Gastrocnemius medialis (tissue), 4 donors: ENCODE data around the gene MAML2. TPM values are rescaled to one million over a fixed set of nuclear protein-coding genes. Genes with fewer than 3 reads are reported as not detected.

Source experiments
- ATAC-seq, 2 donors: fragments of 150-250 bp; one replicate each; pipeline ENCODE4 v1.9.1; 2016
- DNase-seq, 2 donors: peaks; one replicate each; pipeline ENCODE4 v3.0.0-alpha.2; 2019
- H3K27ac ChIP-seq, 4 donors: fragments of 200-600 bp; sonication (generic); 1 replicate in 1 of 4; 2 replicates in 3 of 4; pipeline ENCODE4 v1.5.1; 2016 to 2018; ENCODE audit warnings: mild to moderate bottlenecking in 2 of 4, moderate library complexity in 1 of 4
- H3K27me3 ChIP-seq, 3 donors: fragments of 200-600 bp; sonication (generic) in 2 of 3; 1 replicate in 1 of 3; 2 replicates in 2 of 3; pipeline versions ENCODE4 v1.5.1 to v1.6.0; 2016 to 2019; ENCODE audit warnings: mild to moderate bottlenecking in 1 of 3, moderate library complexity in 1 of 3
- H3K36me3 ChIP-seq, 2 donors: fragments of 200-600 bp; sonication (generic) in 1 of 2; one replicate each; pipeline ENCODE4 v1.5.1; 2017 to 2018
- H3K4me1 ChIP-seq, 2 donors: fragments of 200-600 bp; sonication (generic) in 1 of 2; one replicate each; pipeline ENCODE4 v1.5.1; 2016 to 2017; ENCODE audit warnings: mild to moderate bottlenecking in 2 of 2
- H3K4me3 ChIP-seq, 4 donors: fragments of 200-600 bp; sonication (generic) in 3 of 4; 1 replicate in 1 of 4; 2 replicates in 3 of 4; pipeline ENCODE4 v1.5.1; 2016 to 2019; ENCODE audit warnings: mild to moderate bottlenecking in 2 of 4
- H3K9me3 ChIP-seq, 3 donors: fragments of 200-600 bp; sonication (generic) in 2 of 3; 1 replicate in 1 of 3; 2 replicates in 2 of 3; pipeline ENCODE4 v1.5.1; 2016 to 2019
- POLR2A ChIP-seq, 2 donors: fragments of 450-650 bp; IDR thresholded peaks; one replicate each; pipeline ENCODE4 v1.6.1; 2017; ENCODE audit warnings: antibody characterized with exemption in 2 of 2, mild to moderate bottlenecking in 2 of 2, moderate library complexity in 2 of 2
- in situ Hi-C, 4 donors: fragments of 200-750 bp; cut with MboI; loops; one replicate each; pipeline versions ENCODE4 v1.15.0 to v1.8.0; 2017; ENCODE audit warnings: low sequenced_read_pairs in 4 of 4
- intact Hi-C: fragments of 100-400 bp; cut with DNase I; formaldehyde crosslinking; loops from one replicate; pipeline ENCODE4 v1.15.1; 2023; ENCODE audit warnings: low total_unique reads
- total RNA-seq, 4 donors: library from RNA; depleted of rRNA; stranded (reverse); fragments of >200 nt; gene quantifications; one replicate each; pipeline versions ENCODE4 v1.1.0 to v1.2.3, GENCODE V29; 2016
- TF ChIP-seq, protein P1 (sequence below), 5 experiments: fragments of 450-650 bp in 3 of 5; fragments of 200-600 bp in 2 of 5; sonication (generic) in 2 of 5; IDR thresholded peaks in 4 of 5; conservative IDR thresholded peaks in 1 of 5; 1 replicate in 4 of 5; 2 replicates in 1 of 5; pipeline ENCODE4 v1.5.1; 2016 to 2019; ENCODE audit warnings: antibody characterized with exemption in 5 of 5, mild to moderate bottlenecking in 3 of 5, moderate library complexity in 3 of 5

MAML2 gene
- total RNA-seq, 4 donors from 2014 or later, result 4.1 to 6.3 (median 4.8) TPM

DNA sequence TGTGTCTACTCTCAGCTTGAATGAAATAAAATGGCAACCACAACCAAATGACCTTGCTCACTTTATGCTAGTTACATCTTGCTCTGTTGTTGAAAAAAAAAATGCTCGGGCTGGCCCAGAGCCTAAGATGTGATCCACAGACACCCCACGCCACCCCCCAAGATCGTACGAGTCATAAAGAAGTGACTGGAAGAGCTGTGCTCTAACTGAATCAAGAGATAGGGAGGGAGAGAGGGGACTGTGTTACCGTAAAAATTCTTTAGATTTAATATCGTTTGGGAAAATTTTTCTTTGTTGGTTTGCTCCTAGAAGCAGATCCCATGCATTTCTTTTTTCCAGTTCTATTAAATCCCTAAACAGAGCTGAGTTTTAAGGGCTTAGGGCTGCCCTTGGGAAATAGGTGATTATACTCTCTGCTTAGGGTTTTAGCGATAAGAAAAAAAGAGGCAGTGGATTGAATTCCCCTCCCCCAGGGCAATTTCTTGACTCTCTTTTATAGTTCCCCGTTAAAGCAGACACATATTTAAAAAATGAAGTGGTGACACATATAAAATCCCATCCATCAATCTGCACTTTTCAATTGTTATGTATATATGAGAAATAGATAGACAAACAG is 14.5 kb downstream of the MAML2 start:
- Histone ChIP-seq H3K27me3 (no peaks in the 10 kb centered on the region), H3K4me1 (peaks cover 0 to 18% of the 10 kb centered on the region in 2 donors), H3K36me3 (no peaks in the 10 kb centered on the region), H3K4me3 (no peak overlapping the region), H3K9me3 (no peaks in the 10 kb centered on the region), H3K27ac (no peak overlapping the region)
- no peak for DNase-seq
- in situ Hi-C loops, result loop anchor here in 1 of 4 donors (25.0 kb wide), 1 partner anchor 266 kb away; no protein-coding TSS in a partner anchor
- ATAC-seq, result no peak
- intact Hi-C loops, result no loop called here
- TF ChIP-seq, protein P1, sequence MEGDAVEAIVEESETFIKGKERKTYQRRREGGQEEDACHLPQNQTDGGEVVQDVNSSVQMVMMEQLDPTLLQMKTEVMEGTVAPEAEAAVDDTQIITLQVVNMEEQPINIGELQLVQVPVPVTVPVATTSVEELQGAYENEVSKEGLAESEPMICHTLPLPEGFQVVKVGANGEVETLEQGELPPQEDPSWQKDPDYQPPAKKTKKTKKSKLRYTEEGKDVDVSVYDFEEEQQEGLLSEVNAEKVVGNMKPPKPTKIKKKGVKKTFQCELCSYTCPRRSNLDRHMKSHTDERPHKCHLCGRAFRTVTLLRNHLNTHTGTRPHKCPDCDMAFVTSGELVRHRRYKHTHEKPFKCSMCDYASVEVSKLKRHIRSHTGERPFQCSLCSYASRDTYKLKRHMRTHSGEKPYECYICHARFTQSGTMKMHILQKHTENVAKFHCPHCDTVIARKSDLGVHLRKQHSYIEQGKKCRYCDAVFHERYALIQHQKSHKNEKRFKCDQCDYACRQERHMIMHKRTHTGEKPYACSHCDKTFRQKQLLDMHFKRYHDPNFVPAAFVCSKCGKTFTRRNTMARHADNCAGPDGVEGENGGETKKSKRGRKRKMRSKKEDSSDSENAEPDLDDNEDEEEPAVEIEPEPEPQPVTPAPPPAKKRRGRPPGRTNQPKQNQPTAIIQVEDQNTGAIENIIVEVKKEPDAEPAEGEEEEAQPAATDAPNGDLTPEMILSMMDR (IDR thresholded peaks at IDR 0.05 in 4 of 5, conservative IDR thresholded peaks at IDR 0.05 in 1 of 5), result no peak
- TF ChIP-seq POLR2A (IDR thresholded peaks at IDR 0.05), result no peak

DNA sequence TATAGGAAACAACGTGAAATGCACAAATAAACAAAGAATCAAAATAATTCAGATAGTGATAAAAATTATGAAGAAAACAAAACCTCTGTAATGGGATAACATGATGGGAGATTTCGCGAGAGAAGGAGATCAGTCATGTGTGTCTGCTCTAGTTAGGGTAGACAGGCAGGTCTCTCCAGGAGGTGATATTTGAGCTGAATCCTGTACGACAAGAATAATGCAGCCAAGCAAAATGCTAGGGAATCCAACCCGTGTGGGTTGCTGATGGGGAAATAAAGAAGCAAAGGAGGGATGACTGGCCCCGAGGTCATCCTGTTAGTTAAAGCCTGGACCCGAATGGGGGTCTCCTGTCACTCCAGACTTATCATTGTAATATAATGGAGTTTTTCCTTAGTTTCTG is 16.0 kb downstream of the MAML2 start:
- intact Hi-C loops (no loop called here), in situ Hi-C loops (loop anchor here in 1 of 4 donors (25.0 kb wide), 1 partner anchor 265 kb away; no protein-coding TSS in a partner anchor)
- ATAC-seq (no peak), DNase-seq (no peak)
- no peak for TF ChIP-seq POLR2A (IDR thresholded peaks at IDR 0.05)
- TF ChIP-seq, protein P1 (IDR thresholded peaks at IDR 0.05 in 4 of 5, conservative IDR thresholded peaks at IDR 0.05 in 1 of 5), result no peak
- no peaks in the 10 kb centered on the region for H3K36me3 ChIP-seq
- no peak overlapping the region for H3K27ac ChIP-seq
- H3K4me3 ChIP-seq, result no peak overlapping the region
- no peaks in the 10 kb centered on the region for H3K27me3 ChIP-seq
- H3K9me3 ChIP-seq, result no peaks in the 10 kb centered on the region
- peaks cover 0 to 10% of the 10 kb centered on the region in 2 donors for H3K4me1 ChIP-seq

DNA sequence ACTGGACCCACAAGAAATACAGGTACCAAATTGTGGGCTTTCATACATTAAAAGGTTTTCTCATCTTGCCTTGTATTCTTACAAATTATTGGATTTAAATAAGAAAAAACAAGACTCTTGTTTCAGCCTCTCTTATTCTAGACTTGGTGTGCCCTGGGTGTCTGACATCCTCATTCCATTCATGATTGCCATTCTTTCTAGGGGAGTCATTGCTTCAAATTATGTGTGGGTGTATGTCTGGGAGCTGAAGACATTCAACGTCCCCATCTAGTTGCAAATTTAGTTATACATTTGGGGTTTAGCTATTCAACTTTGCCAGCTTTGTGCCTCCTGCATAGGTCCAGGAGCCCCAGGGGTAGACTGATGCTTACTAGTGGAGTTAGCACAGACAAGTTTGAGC is 18.1 kb downstream of the MAML2 start:
- no peak for ATAC-seq
- no peak overlapping the region for H3K4me3 ChIP-seq
- no peaks in the 10 kb centered on the region for H3K9me3 ChIP-seq
- intact Hi-C loops, result no loop called here
- peaks cover 0 to 3% of the 10 kb centered on the region in 2 donors for H3K4me1 ChIP-seq
- no peaks in the 10 kb centered on the region for H3K36me3 ChIP-seq
- TF ChIP-seq POLR2A (IDR thresholded peaks at IDR 0.05), result no peak
- TF ChIP-seq, protein P1 (IDR thresholded peaks at IDR 0.05 in 4 of 5, conservative IDR thresholded peaks at IDR 0.05 in 1 of 5), result no peak
- in situ Hi-C loops, result loop anchor here in 1 of 4 donors (25.0 kb wide), 1 partner anchor 263 kb away; no protein-coding TSS in a partner anchor
- no peak for DNase-seq
- no peaks in the 10 kb centered on the region for H3K27me3 ChIP-seq
- no peak overlapping the region for H3K27ac ChIP-seq

DNA sequence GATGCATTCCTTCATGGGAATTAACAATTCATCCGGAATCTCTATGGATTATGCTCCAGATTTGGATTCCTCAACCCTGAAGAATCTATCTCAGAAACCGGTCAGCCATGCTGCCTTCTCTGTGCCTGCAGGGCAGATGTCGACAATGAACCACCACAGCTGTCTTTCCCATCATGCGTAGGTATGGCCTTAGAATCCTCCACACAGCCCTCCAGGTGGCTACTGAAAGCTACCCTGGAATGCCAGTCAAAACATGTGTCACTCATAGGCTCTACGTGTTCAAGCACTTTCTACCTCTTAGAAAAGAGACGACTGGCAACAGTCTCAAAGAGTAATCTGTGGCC is 19.4 kb downstream of the MAML2 start:
- Histone ChIP-seq H3K4me1 (no peaks in the 10 kb centered on the region), H3K4me3 (no peak overlapping the region), H3K27ac (no peak overlapping the region), H3K36me3 (no peaks in the 10 kb centered on the region), H3K27me3 (no peaks in the 10 kb centered on the region), H3K9me3 (no peaks in the 10 kb centered on the region)
- intact Hi-C loops (no loop called here), in situ Hi-C loops (no loop called here)
- DNase-seq, result no peak
- ATAC-seq, result no peak
- TF ChIP-seq, protein P1 (IDR thresholded peaks at IDR 0.05 in 4 of 5, conservative IDR thresholded peaks at IDR 0.05 in 1 of 5), result no peak
- TF ChIP-seq POLR2A (IDR thresholded peaks at IDR 0.05), result no peak
